Suprapubic skin (tissue), 4 donors: Measurements from ENCODE around the gene SATB1.

ENCODE experiments used
- POLR2A ChIP-seq, 2 donors: fragments of 450-650 bp; IDR thresholded peaks; one replicate each; pipeline ENCODE4 v1.6.1; 2017; ENCODE audit warnings: antibody characterized with exemption in 2 of 2, mild to moderate bottlenecking in 2 of 2, moderate library complexity in 2 of 2
- POLR2AphosphoS5 ChIP-seq, 3 donors: sonication (generic); formaldehyde crosslinking; IDR thresholded peaks; one replicate each; pipeline ENCODE4 v1.6.1; 2017; ENCODE audit warnings: antibody characterized with exemption in 3 of 3
- TF ChIP-seq, protein P1 (sequence below), 2 donors: fragments of 200-600 bp in 1 of 2; fragments of 450-650 bp in 1 of 2; sonication (generic) in 1 of 2; IDR thresholded peaks; one replicate each; pipeline ENCODE4 v1.5.1; 2016 to 2019; ENCODE audit warnings: antibody characterized with exemption in 2 of 2, mild to moderate bottlenecking in 1 of 2, moderate library complexity in 1 of 2

DNA sequence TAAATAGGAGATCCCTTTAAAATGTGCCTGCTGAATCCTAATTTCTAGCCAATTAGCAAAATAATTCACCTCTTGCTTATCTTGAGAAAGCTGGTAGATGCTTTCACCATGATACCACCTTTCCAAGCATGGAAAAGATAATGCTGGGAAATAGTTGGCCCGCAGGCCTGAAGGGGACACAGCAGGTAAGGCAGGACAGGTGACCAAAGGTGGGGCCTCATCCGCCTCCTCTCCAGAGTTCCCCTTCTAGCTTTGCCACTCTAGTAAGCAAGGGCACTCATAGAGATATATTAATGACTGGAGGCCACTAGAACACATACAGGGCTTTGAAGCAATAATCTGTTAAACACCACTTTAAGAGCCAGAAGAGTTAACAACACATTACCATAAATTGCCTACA, 45.5 kb downstream of the SATB1 start:
- TF ChIP-seq POLR2AphosphoS5 (IDR thresholded peaks at IDR 0.05) (no peak), POLR2A (IDR thresholded peaks at IDR 0.05) (no peak)
- TF ChIP-seq, protein P1, sequence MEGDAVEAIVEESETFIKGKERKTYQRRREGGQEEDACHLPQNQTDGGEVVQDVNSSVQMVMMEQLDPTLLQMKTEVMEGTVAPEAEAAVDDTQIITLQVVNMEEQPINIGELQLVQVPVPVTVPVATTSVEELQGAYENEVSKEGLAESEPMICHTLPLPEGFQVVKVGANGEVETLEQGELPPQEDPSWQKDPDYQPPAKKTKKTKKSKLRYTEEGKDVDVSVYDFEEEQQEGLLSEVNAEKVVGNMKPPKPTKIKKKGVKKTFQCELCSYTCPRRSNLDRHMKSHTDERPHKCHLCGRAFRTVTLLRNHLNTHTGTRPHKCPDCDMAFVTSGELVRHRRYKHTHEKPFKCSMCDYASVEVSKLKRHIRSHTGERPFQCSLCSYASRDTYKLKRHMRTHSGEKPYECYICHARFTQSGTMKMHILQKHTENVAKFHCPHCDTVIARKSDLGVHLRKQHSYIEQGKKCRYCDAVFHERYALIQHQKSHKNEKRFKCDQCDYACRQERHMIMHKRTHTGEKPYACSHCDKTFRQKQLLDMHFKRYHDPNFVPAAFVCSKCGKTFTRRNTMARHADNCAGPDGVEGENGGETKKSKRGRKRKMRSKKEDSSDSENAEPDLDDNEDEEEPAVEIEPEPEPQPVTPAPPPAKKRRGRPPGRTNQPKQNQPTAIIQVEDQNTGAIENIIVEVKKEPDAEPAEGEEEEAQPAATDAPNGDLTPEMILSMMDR (IDR thresholded peaks at IDR 0.05) = no peak
